ENCODE results near the gene TINAGL1. TPM values are rescaled to one million over a fixed set of nuclear protein-coding genes. Genes with fewer than 3 reads are reported as not detected.
A peak's percentile ranks its signal among the peaks of the same experiment; 100 is the strongest.
"Not testable (repeated sequence)": the region's sequence is repeated elsewhere in the genome, so short reads cannot be mapped to it uniquely, and the experiment has no call there.

The TINAGL1 gene
- total RNA-seq, 2 experiments from 2014 or later = not detected

GRCh38 chr1:31586376-31587327 lies 10.3 kb downstream of the TINAGL1 start:
- H3K27me3 Mint-ChIP-seq = peaks cover 11% of the 10 kb centered on the region
- H3K36me3 Mint-ChIP-seq (ENCODE audit: low read depth) = no peaks in the 10 kb centered on the region
- no peak for TF ChIP-seq CTCF (IDR thresholded peaks at IDR 0.05)
- intact Hi-C loops (cut with micrococcal nuclease) = no loop called here
- no peaks in the 10 kb centered on the region for H3K9me3 Mint-ChIP-seq
- H3K27ac Mint-ChIP-seq = no peak overlapping the region
- no peaks in the 10 kb centered on the region for H3K4me1 Mint-ChIP-seq (ENCODE audit: low read depth)
- CTCF ChIA-PET = interaction anchor here (1.1 to 1.8 kb wide), 2 partner anchors 22 to 38 kb away, joined by 3 to 10 read pairs; no protein-coding TSS in a partner anchor
- H3K4me3 Mint-ChIP-seq = no peak overlapping the region
- POLR2A ChIA-PET = no interaction called here
- no peak for ATAC-seq
- DNase-seq = no peak

GRCh38 chr1:31587328-31587699 lies 11.0 kb downstream of the TINAGL1 start:
- H3K27ac Mint-ChIP-seq; ATAC-seq; intact Hi-C loops (cut with micrococcal nuclease); POLR2A ChIA-PET; H3K4me1 Mint-ChIP-seq (ENCODE audit: low read depth); H3K4me3 Mint-ChIP-seq; H3K36me3 Mint-ChIP-seq (ENCODE audit: low read depth); H3K9me3 Mint-ChIP-seq; DNase-seq: not testable (repeated sequence)
- H3K27me3 Mint-ChIP-seq = peaks cover 11% of the 10 kb centered on the region
- CTCF ChIA-PET = interaction anchor here (1.0 to 1.8 kb wide), 10 partner anchors 9 to 63 kb away, joined by 3 to 10 read pairs (median 4); no protein-coding TSS in a partner anchor

- peak; percentile 72 for DNase-seq
- Mint-ChIP-seq H3K9me3 (no peaks in the 10 kb centered on the region), H3K27me3 (peaks cover 11% of the 10 kb centered on the region), H3K36me3 (ENCODE audit: low read depth) (no peaks in the 10 kb centered on the region), H3K4me3 (no peak overlapping the region), H3K4me1 (ENCODE audit: low read depth) (no peaks in the 10 kb centered on the region), H3K27ac (no peak overlapping the region)
- intact Hi-C loops (cut with micrococcal nuclease) = no loop called here
- ChIA-PET POLR2A (no interaction called here), CTCF (interaction anchor here (1.0 to 1.8 kb wide), 11 partner anchors 9 to 201 kb away, joined by 3 to 10 read pairs (median 4); no protein-coding TSS in a partner anchor)
- ATAC-seq = peak; percentile 93
- TF ChIP-seq CTCF (IDR thresholded peaks at IDR 0.05) = peak; percentile 68
These were observed 11.6 kb downstream of the TINAGL1 start for GRCh38 chr1:31587720-31588423.

- intact Hi-C loops (cut with micrococcal nuclease) = no loop called here
These were observed 12.6 kb downstream of the TINAGL1 start for GRCh38 chr1:31588751-31589515.

More at GRCh38 chr1:31588751-31589515, 12.6 kb downstream of the TINAGL1 start:
- no peak overlapping the region for H3K27ac Mint-ChIP-seq
- no peaks in the 10 kb centered on the region for H3K36me3 Mint-ChIP-seq (ENCODE audit: low read depth)
- no peak for ATAC-seq
- peaks cover 13% of the 10 kb centered on the region for H3K27me3 Mint-ChIP-seq
- H3K4me1 Mint-ChIP-seq (ENCODE audit: low read depth) = no peaks in the 10 kb centered on the region
- POLR2A ChIA-PET = no interaction called here
- TF ChIP-seq CTCF (IDR thresholded peaks at IDR 0.05) = no peak
- no peaks in the 10 kb centered on the region for H3K9me3 Mint-ChIP-seq
- no peak overlapping the region for H3K4me3 Mint-ChIP-seq
- DNase-seq = no peak
- CTCF ChIA-PET = interaction anchor here (0.8 to 1.8 kb wide), 3 partner anchors 9 to 200 kb away, joined by 4 to 7 read pairs (median 4); no protein-coding TSS in a partner anchor
